ENCODE results near the gene SLC25A42. TPM values are rescaled to one million over a fixed set of nuclear protein-coding genes. Genes with fewer than 3 reads are reported as not detected.
A peak's percentile ranks its signal among the peaks of the same experiment; 100 is the strongest.

SLC25A42 gene
- total and polyA plus RNA-seq, 2 donors (not counting 3 experiments of a cell fraction or from before 2014, with no cell fraction given) = 6.2 to 6.3 TPM

GRCh38 chr19:19053508-19054314 lies 10.1 kb upstream of the SLC25A42 start:
- dilution Hi-C loops (cut with MboI; ENCODE audit: extremely low pct_ligation_motif_present, low sequenced_read_pairs) (no loop called here), intact Hi-C loops (cut with micrococcal nuclease) (loop anchor here (1.0 kb wide), 2 partner anchors 86 to 122 kb away; no protein-coding TSS in a partner anchor)
- Histone ChIP-seq H4K20me1 (replicated peaks; ENCODE audit: control insufficient read depth, extremely low read depth, insufficient read depth, low read length) (no peaks in the 10 kb centered on the region), H3K4me2 (ENCODE audit: insufficient read depth, low read length) (no peak overlapping the region), H3K9me1 (replicated peaks; ENCODE audit: control insufficient read depth, extremely low read depth, insufficient read depth, low read length) (no peaks in the 10 kb centered on the region), H3K27ac (ENCODE audit: insufficient read depth, low read depth, low read length) (no peak overlapping the region), H3K79me2 (ENCODE audit: control insufficient read depth, insufficient read depth, low read length) (no peaks in the 10 kb centered on the region), H3K27me3 (ENCODE audit: control insufficient read depth in 2 of 2, insufficient read depth in 2 of 2, low read length in 2 of 2) (no peaks in the 10 kb centered on the region), H3K4me3 (replicated peaks in 1 of 3; ENCODE audit: insufficient read depth in 1 of 3, low read depth in 1 of 3, low read length in 3 of 3) (no peak overlapping the region), H3K9ac (replicated peaks; ENCODE audit: extremely low read depth, insufficient read depth, low read length) (no peak overlapping the region), H2AFZ (ENCODE audit: low read depth, low read length) (no peak overlapping the region), H3K4me1 (ENCODE audit: control insufficient read depth, extremely low read depth, insufficient read depth, low read length) (no peaks in the 10 kb centered on the region), H3K36me3 (ENCODE audit: control insufficient read depth in 2 of 2, extremely low read depth in 1 of 2, insufficient read depth in 2 of 2, low read length in 2 of 2) (peaks cover 6 to 35% of the 10 kb centered on the region in 2 experiments), H3K9me3 (replicated peaks; ENCODE audit: control insufficient read depth, insufficient read depth, low read length) (no peaks in the 10 kb centered on the region)
- FAIRE-seq (no peak), DNase-seq (ENCODE audit: low read depth, low spot score) (peak; percentile 53)
- no TSS peak for BruUV-seq (replicated peaks)
- ChIA-PET POLR2A (no interaction called here), CTCF (interaction anchor here (0.8 to 2.6 kb wide), 10 partner anchors 9 to 121 kb away, joined by 3 to 14 read pairs (median 7); no protein-coding TSS in a partner anchor)
- TF ChIP-seq CTCF (IDR thresholded peaks at IDR 0.05; ENCODE audit: extremely low read depth in 1 of 2, insufficient read depth in 1 of 2, low read depth in 1 of 2, low read length in 2 of 2) (peak; percentile 74 to 85), GATA2 (IDR thresholded peaks at IDR 0.05; ENCODE audit: insufficient read depth, insufficient read length, low read depth, low read length) (no peak)

GRCh38 chr19:19054315-19054938 lies 9.4 kb upstream of the SLC25A42 start:
- Histone ChIP-seq H3K9me1 (replicated peaks; ENCODE audit: control insufficient read depth, extremely low read depth, insufficient read depth, low read length) (no peaks in the 10 kb centered on the region), H4K20me1 (replicated peaks; ENCODE audit: control insufficient read depth, extremely low read depth, insufficient read depth, low read length) (no peaks in the 10 kb centered on the region), H3K9me3 (replicated peaks; ENCODE audit: control insufficient read depth, insufficient read depth, low read length) (no peaks in the 10 kb centered on the region), H3K27me3 (ENCODE audit: control insufficient read depth in 2 of 2, insufficient read depth in 2 of 2, low read length in 2 of 2) (no peaks in the 10 kb centered on the region), H3K36me3 (ENCODE audit: control insufficient read depth in 2 of 2, extremely low read depth in 1 of 2, insufficient read depth in 2 of 2, low read length in 2 of 2) (peaks cover 9 to 39% of the 10 kb centered on the region in 2 experiments), H2AFZ (ENCODE audit: low read depth, low read length) (no peak overlapping the region), H3K9ac (replicated peaks; ENCODE audit: extremely low read depth, insufficient read depth, low read length) (no peak overlapping the region), H3K4me3 (replicated peaks in 1 of 3; ENCODE audit: insufficient read depth in 1 of 3, low read depth in 1 of 3, low read length in 3 of 3) (no peak overlapping the region), H3K4me2 (ENCODE audit: insufficient read depth, low read length) (no peak overlapping the region), H3K4me1 (ENCODE audit: control insufficient read depth, extremely low read depth, insufficient read depth, low read length) (no peaks in the 10 kb centered on the region), H3K27ac (ENCODE audit: insufficient read depth, low read depth, low read length) (no peak overlapping the region), H3K79me2 (ENCODE audit: control insufficient read depth, insufficient read depth, low read length) (no peaks in the 10 kb centered on the region)
- dilution Hi-C loops (cut with MboI; ENCODE audit: extremely low pct_ligation_motif_present, low sequenced_read_pairs) = no loop called here
- DNase-seq (ENCODE audit: low read depth, low spot score) (no peak), FAIRE-seq (no peak)
- no TSS peak for BruUV-seq (replicated peaks)
- intact Hi-C loops (cut with micrococcal nuclease) = loop anchor here (1.0 kb wide), 1 partner anchor 85 kb away; no protein-coding TSS in a partner anchor
- TF ChIP-seq MYC (IDR thresholded peaks at IDR 0.05; ENCODE audit: low read depth, low read length) = no peak
- TF ChIP-seq POLR2A (IDR thresholded peaks at IDR 0.05; ENCODE audit: low read depth, low read length) = no peak
- no peak for TF ChIP-seq FOS (IDR thresholded peaks at IDR 0.05; ENCODE audit: borderline replicate concordance, insufficient read depth, low read length)
- TF ChIP-seq CTCF (IDR thresholded peaks at IDR 0.05; ENCODE audit: extremely low read depth in 1 of 2, insufficient read depth in 1 of 2, low read depth in 1 of 2, low read length in 2 of 2) = no peak
- no peak for TF ChIP-seq JUN (IDR thresholded peaks at IDR 0.05; ENCODE audit: borderline replicate concordance, insufficient read depth, insufficient read length, low read depth)
- TF ChIP-seq MAX (IDR thresholded peaks at IDR 0.05; ENCODE audit: insufficient read depth, insufficient read length) = no peak
- no peak for TF ChIP-seq POLR2AphosphoS5 (IDR thresholded peaks at IDR 0.05; ENCODE audit: insufficient read depth, low read depth, low read length)
- TF ChIP-seq EZH2 (IDR thresholded peaks at IDR 0.05; ENCODE audit: borderline replicate concordance, low read depth, low read length, severe bottlenecking) = no peak
- TF ChIP-seq GATA2 (IDR thresholded peaks at IDR 0.05; ENCODE audit: insufficient read depth, insufficient read length, low read depth, low read length) = no peak
- ChIA-PET POLR2A (no interaction called here), CTCF (interaction anchor here (1.0 to 1.6 kb wide), 7 partner anchors 9 to 120 kb away, joined by 3 to 12 read pairs (median 9); no protein-coding TSS in a partner anchor)
